Measurements from ENCODE around the gene DDAH2.

DDAH2 gene

DNA sequence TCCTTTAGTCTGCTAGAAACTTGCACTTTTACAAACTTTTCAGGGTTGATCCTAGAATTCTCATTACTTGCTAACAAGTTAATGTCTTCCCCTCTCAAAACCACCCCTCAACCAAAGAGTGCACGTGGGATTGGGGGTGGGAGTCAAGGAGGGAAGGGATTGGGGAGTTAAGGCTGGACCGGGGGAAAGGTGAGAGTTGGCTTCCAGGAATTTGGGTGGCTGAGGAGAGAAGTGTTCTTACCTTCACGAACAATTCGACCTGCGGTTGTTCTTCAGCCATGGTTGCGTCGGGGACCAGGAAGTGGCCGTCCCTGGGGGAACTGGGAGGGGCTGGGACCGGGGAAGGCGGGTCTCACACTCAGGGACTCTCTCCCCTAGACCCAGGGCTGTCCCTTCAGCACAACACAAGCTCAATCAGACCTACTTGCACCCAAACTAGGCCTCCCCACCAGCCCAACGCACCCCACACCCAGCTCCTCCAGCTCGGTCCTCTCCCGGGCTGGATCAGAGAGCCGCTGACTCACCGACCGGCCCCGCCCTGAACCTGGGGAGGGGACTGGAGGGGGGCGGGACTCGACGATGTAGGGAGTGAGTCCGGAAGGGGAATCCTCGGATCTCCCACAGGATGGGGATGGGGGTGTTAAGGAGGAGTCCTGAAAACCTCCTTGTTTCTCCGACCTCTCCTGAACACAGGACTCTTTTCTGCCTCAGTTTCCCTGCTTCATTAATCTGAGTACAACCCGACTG, 7.1 kb upstream of the DDAH2 start, which contains the start of gene CLIC1:
CLIC1 (minus strand) TSS at position 510 of the 747 bp plus-strand sequence; CDS start at position 280, 230 bp downstream.
- no peak for DNase-seq (ENCODE audit: extremely low read depth, low read depth)
- TF ChIP-seq, protein P1, sequence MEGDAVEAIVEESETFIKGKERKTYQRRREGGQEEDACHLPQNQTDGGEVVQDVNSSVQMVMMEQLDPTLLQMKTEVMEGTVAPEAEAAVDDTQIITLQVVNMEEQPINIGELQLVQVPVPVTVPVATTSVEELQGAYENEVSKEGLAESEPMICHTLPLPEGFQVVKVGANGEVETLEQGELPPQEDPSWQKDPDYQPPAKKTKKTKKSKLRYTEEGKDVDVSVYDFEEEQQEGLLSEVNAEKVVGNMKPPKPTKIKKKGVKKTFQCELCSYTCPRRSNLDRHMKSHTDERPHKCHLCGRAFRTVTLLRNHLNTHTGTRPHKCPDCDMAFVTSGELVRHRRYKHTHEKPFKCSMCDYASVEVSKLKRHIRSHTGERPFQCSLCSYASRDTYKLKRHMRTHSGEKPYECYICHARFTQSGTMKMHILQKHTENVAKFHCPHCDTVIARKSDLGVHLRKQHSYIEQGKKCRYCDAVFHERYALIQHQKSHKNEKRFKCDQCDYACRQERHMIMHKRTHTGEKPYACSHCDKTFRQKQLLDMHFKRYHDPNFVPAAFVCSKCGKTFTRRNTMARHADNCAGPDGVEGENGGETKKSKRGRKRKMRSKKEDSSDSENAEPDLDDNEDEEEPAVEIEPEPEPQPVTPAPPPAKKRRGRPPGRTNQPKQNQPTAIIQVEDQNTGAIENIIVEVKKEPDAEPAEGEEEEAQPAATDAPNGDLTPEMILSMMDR (IDR thresholded peaks at IDR 0.05; ENCODE audit: low read depth, low read length), result no peak

DNA sequence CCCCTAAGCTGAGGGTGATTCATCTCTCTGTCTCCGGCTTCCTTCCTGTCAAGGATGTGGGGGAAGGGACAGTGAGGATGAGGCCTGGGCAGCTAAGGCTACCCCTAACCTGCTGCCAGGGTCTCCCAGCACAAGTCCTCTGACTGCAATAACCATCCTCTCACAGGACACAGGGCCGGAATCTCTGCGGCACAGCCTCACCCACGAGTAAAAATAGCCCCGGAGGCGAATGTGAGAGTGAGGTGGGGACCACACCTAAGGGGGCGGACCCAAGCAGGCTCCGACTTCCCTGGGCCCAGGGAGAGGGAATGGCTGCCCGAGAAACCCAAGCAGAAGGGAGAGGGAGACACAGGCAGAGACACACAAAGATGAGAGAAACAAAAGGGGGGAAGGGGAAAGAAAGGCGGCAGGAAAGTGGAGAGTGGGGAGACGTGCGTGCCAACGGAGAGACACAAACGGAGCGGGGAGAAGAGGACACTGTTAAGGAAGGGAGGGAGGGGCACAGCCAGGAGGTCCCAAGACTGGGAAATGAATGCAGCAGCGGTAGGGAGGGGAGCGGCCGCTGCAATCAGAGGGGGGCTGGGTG, 5.8 kb upstream of the DDAH2 start:
- TF ChIP-seq, protein P1 (IDR thresholded peaks at IDR 0.05; ENCODE audit: low read depth, low read length), result no peak
- no peak for DNase-seq (ENCODE audit: extremely low read depth, low read depth)

GRCh38 chr6:31734247-31734820, 5.2 kb upstream of the DDAH2 start:
- DNase-seq (ENCODE audit: extremely low read depth, low read depth), result no peak
- TF ChIP-seq, protein P1 (IDR thresholded peaks at IDR 0.05; ENCODE audit: low read depth, low read length), result no peak

- DNase-seq (ENCODE audit: extremely low read depth, low read depth), result no peak
- TF ChIP-seq, protein P1 (IDR thresholded peaks at IDR 0.05; ENCODE audit: low read depth, low read length), result no peak
These were observed 4.6 kb upstream of the DDAH2 start for GRCh38 chr6:31733734-31734133.

- DNase-seq (ENCODE audit: extremely low read depth, low read depth), result no peak
These were observed 2.9 kb upstream of the DDAH2 start for GRCh38 chr6:31732029-31732428.

DNA sequence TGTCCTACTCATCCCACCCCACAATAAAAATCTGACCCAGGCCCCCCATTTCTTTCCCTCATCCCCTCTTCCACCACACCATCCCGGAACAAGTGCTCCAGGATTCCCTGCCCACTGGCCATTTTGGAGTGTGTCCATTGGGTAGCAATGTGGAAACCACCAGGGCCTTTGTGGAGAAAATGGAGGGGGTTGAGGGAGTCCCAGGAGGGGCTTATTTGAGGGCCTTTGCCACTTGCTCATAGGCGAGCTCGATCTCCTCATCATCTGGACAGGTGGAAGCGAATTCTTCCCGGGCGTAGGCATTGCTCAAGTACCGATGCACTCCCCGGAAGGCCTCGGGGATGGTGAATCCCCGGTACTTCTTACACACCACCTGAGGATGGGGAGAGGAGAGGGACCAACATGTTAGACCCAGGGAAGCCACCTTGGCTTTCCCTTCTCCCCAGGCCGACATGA, 1.6 kb upstream of the DDAH2 start:
- TF ChIP-seq, protein P1 (IDR thresholded peaks at IDR 0.05; ENCODE audit: low read depth, low read length), result no peak
- DNase-seq (ENCODE audit: extremely low read depth, low read depth), result no peak

More at GRCh38 chr6:31732029-31732428, 2.9 kb upstream of the DDAH2 start:
- TF ChIP-seq, protein P1 (IDR thresholded peaks at IDR 0.05; ENCODE audit: low read depth, low read length), result no peak

All from AG09319 (cell line).